Anterior cingulate cortex (tissue), 58 donors: ENCODE results near the gene NFE2L2.
"Not testable (repeated sequence)": the region's sequence is repeated elsewhere in the genome, so short reads cannot be mapped to it uniquely, and the experiment has no call there.

Experiments used
- DNase-seq, 58 donors: peaks; one replicate each; lab custom pipeline; 2025; lab: John Stamatoyannopoulos, UW

Gene NFE2L2

GRCh38 chr2:177260379-177260778 is 4.1 kb downstream of the NFE2L2 start:
- no peak for DNase-seq

- no peak for DNase-seq
Measured at GRCh38 chr2:177258059-177258458, 6.5 kb downstream of the NFE2L2 start.

- DNase-seq, result no peak
Measured at GRCh38 chr2:177257471-177257870, 7.1 kb downstream of the NFE2L2 start.

- DNase-seq, result no peak
Measured at GRCh38 chr2:177256695-177257094, 7.8 kb downstream of the NFE2L2 start.

GRCh38 chr2:177256026-177256425 is 8.5 kb downstream of the NFE2L2 start:
- no peak for DNase-seq

GRCh38 chr2:177255227-177255601 is 9.3 kb downstream of the NFE2L2 start:
- no peak for DNase-seq

- peak in 21 of 58 donors; percentile 6 to 51 (median 22) for DNase-seq
Measured at GRCh38 chr2:177254433-177255226, 9.9 kb downstream of the NFE2L2 start.

- no peak for DNase-seq
Measured at GRCh38 chr2:177253704-177254103, 10.8 kb downstream of the NFE2L2 start.

- DNase-seq, result no peak
Measured at GRCh38 chr2:177252808-177253531, 11.6 kb downstream of the NFE2L2 start.

- DNase-seq, result no peak
Measured at GRCh38 chr2:177251165-177251542, 13.4 kb downstream of the NFE2L2 start.

GRCh38 chr2:177250461-177250860 is 14.1 kb downstream of the NFE2L2 start:
- no peak for DNase-seq

GRCh38 chr2:177249038-177249437 is 15.5 kb downstream of the NFE2L2 start:
- no peak for DNase-seq

- DNase-seq, result no peak
Measured at GRCh38 chr2:177247693-177248262, 16.7 kb downstream of the NFE2L2 start.

- DNase-seq, result not testable (repeated sequence)
Measured at GRCh38 chr2:177246523-177247030, 17.9 kb downstream of the NFE2L2 start.

GRCh38 chr2:177246000-177246399 is 18.5 kb downstream of the NFE2L2 start:
- no peak for DNase-seq

- DNase-seq, result no peak
Measured at GRCh38 chr2:177245010-177245422, 19.5 kb downstream of the NFE2L2 start.

GRCh38 chr2:177244244-177244771 is 20.2 kb downstream of the NFE2L2 start:
- DNase-seq, result no peak

- no peak for DNase-seq
Measured at GRCh38 chr2:177243476-177243875, 21.1 kb downstream of the NFE2L2 start.

GRCh38 chr2:177243073-177243472 is 21.5 kb downstream of the NFE2L2 start:
- DNase-seq, result no peak

- DNase-seq, result no peak
Measured at GRCh38 chr2:177242121-177242987, 22.2 kb downstream of the NFE2L2 start.
